GM23338 (cell line): ENCODE data around the gene BTNL9. TPM values are rescaled to one million over a fixed set of nuclear protein-coding genes. Genes with fewer than 3 reads are reported as not detected.

Source experiments
- ATAC-seq: fragments of 200-7000 bp; cut with Tn5 transposase; 3 replicates; pipeline ENCODE4 v1.9.1; 2020
- DNase-seq: peaks from one replicate; pipeline ENCODE4 v3.0.0-alpha.2; 2015; ENCODE audit warnings: low spot score
- H2AFZ ChIP-seq: fragments of 200-600 bp; sonication (generic); 2 replicates; pipeline ENCODE4 v1.8.0; 2016; ENCODE audit warnings: antibody characterized with exemption, mild to moderate bottlenecking, moderate library complexity
- H3F3A ChIP-seq: fragments of 200-600 bp; sonication (generic); replicated peaks from 2 replicates; pipeline ENCODE4 v1.8.0; 2017; ENCODE audit warnings: antibody characterized with exemption, mixed run types, low read depth
- H3K27ac ChIP-seq: fragments of 200-600 bp; sonication (generic); 2 replicates; pipeline ENCODE4 v1.6.1; 2016; ENCODE audit warnings: low read depth
- H3K27me3 ChIP-seq: fragments of 200-600 bp; sonication (generic); 2 replicates; pipeline ENCODE4 v1.8.0; 2016; ENCODE audit warnings: mild to moderate bottlenecking, mixed run types, moderate library complexity; ENCODE audit not compliant: insufficient read depth
- H3K36me3 ChIP-seq: fragments of 200-600 bp; sonication (generic); 2 replicates; pipeline ENCODE4 v1.8.0; 2016; ENCODE audit warnings: mild to moderate bottlenecking; ENCODE audit not compliant: insufficient read depth
- H3K4me1 ChIP-seq: fragments of 200-600 bp; sonication (generic); 2 replicates; pipeline ENCODE4 v1.8.0; 2016; ENCODE audit warnings: mild to moderate bottlenecking, moderate library complexity; ENCODE audit not compliant: insufficient read depth
- H3K4me2 ChIP-seq: fragments of 200-600 bp; sonication (generic); 2 replicates; pipeline ENCODE4 v1.7.1; 2017; ENCODE audit warnings: mixed run types
- H3K4me3 ChIP-seq: fragments of 200-600 bp; sonication (generic); 2 replicates; pipeline ENCODE4 v1.6.1; 2016; ENCODE audit warnings: mixed run types
- H3K79me2 ChIP-seq: fragments of 200-600 bp; sonication (generic); replicated peaks from 2 replicates; pipeline ENCODE4 v1.8.0; 2017; ENCODE audit warnings: mild to moderate bottlenecking; ENCODE audit not compliant: insufficient read depth
- H3K9me2 ChIP-seq: fragments of 200-600 bp; sonication (generic); 2 replicates; pipeline ENCODE4 v1.8.0; 2017; ENCODE audit not compliant: insufficient read depth
- H4K20me1 ChIP-seq: fragments of 200-600 bp; sonication (generic); replicated peaks from 2 replicates; pipeline ENCODE4 v1.8.0; 2017; ENCODE audit warnings: mild to moderate bottlenecking; ENCODE audit not compliant: insufficient read depth
- H3K27ac Mint-ChIP-seq: 2 replicates; pipeline ENCODE4 v1.8.0; 2020; ENCODE audit warnings: inconsistent platforms, mild to moderate bottlenecking, moderate library complexity, mixed read lengths
- H3K27me3 Mint-ChIP-seq: 3 replicates; pipeline ENCODE4 v1.8.0; 2022; ENCODE audit warnings: low read depth, mild to moderate bottlenecking, moderate library complexity, mixed read lengths, inconsistent platforms; ENCODE audit not compliant: insufficient read depth, poor library complexity
- H3K36me3 Mint-ChIP-seq: 3 replicates; pipeline ENCODE4 v1.8.0; 2021; ENCODE audit warnings: low read depth, mild to moderate bottlenecking, inconsistent platforms, moderate library complexity, mixed read lengths
- H3K4me1 Mint-ChIP-seq: 3 replicates; pipeline ENCODE4 v1.8.0; 2020; ENCODE audit warnings: mild to moderate bottlenecking, inconsistent platforms, mixed read lengths
- H3K4me3 Mint-ChIP-seq: 3 replicates; pipeline ENCODE4 v1.8.0; 2021; ENCODE audit warnings: moderate library complexity, mild to moderate bottlenecking, inconsistent platforms, mixed read lengths
- H3K9me3 Mint-ChIP-seq: 3 replicates; pipeline ENCODE4 v1.8.0; 2020; ENCODE audit warnings: moderate library complexity, mild to moderate bottlenecking, inconsistent platforms, mixed read lengths
- CREB1 ChIP-seq: fragments of 250-450 bp; sonication (Bioruptor Pico); IDR thresholded peaks from 2 replicates; pipeline ENCODE4 v1.5.0; 2020; ENCODE audit warnings: low read depth, mild to moderate bottlenecking, moderate library complexity
- EZH2 ChIP-seq: fragments of 200-600 bp; sonication (generic); IDR thresholded peaks from one replicate; pipeline ENCODE4 v1.8.0; 2017; ENCODE audit warnings: antibody characterized with exemption, mild to moderate bottlenecking, low read depth; ENCODE audit not compliant: unreplicated experiment
- EZH2phosphoT487 ChIP-seq: fragments of 200-600 bp; sonication (generic); IDR thresholded peaks from one replicate; pipeline ENCODE4 v1.8.1; 2018; ENCODE audit warnings: antibody characterized with exemption; ENCODE audit not compliant: unreplicated experiment
- JUNB ChIP-seq: IDR thresholded peaks from one replicate; pipeline ENCODE4 v1.6.1; 2016; ENCODE audit warnings: antibody characterized with exemption; ENCODE audit not compliant: unreplicated experiment
- NANOG ChIP-seq: IDR thresholded peaks from 2 replicates; pipeline ENCODE4 v1.6.1; 2016; ENCODE audit warnings: antibody characterized with exemption, borderline replicate concordance
- POLR2AphosphoS5 ChIP-seq: IDR thresholded peaks from 2 replicates; pipeline ENCODE4 v1.6.1; 2016; ENCODE audit warnings: antibody characterized with exemption, low read depth
- STAT1 ChIP-seq: IDR thresholded peaks from one replicate; pipeline ENCODE4 v1.6.1; 2016; ENCODE audit warnings: antibody characterized with exemption; ENCODE audit not compliant: unreplicated experiment
- ZNF114 ChIP-seq: fragments of 250-450 bp; sonication (Bioruptor Pico); IDR thresholded peaks from 2 replicates; pipeline ENCODE4 v1.5.0; 2020; ENCODE audit warnings: mild to moderate bottlenecking, moderate library complexity
- ZNF331 ChIP-seq: fragments of 250-450 bp; sonication (Bioruptor Pico); IDR thresholded peaks from 2 replicates; pipeline ENCODE4 v1.5.0; 2020; ENCODE audit warnings: low read depth, mild to moderate bottlenecking, moderate library complexity
- polyA plus RNA-seq: library from polyadenylated mRNA; unstranded; fragments of >200 nt; fragmentation: Nextera tagmentation; extraction: Ambion mirVana; gene quantifications from 2 replicates; pipeline ENCODE4 v1.2.1, GENCODE V29; 2016
- total RNA-seq: library from RNA; depleted of rRNA; stranded (reverse); fragments of >200 nt; shearing (Covaris generic); gene quantifications from 2 replicates; pipeline ENCODE4 v1.2.3, GENCODE V29; 2014
- TF ChIP-seq, protein P1 (sequence below): IDR thresholded peaks from one replicate; pipeline ENCODE4 v1.6.1; 2018; ENCODE audit warnings: antibody characterized with exemption; ENCODE audit not compliant: unreplicated experiment
- TF ChIP-seq, protein P2 (sequence below), 2 experiments: fragments of 200-600 bp in 1 of 2; sonication (generic) in 1 of 2; conservative IDR thresholded peaks; 2 replicates each; pipeline versions ENCODE4 v1.5.1 to v1.6.1; 2016 to 2017; ENCODE audit warnings: antibody characterized with exemption in 2 of 2, low read depth in 2 of 2, mild to moderate bottlenecking in 2 of 2, moderate library complexity in 1 of 2
- TF ChIP-seq, protein P3 (sequence below): IDR thresholded peaks from 2 replicates; pipeline ENCODE4 v1.6.1; 2016; ENCODE audit warnings: antibody characterized with exemption

BTNL9 gene
- total and polyA plus RNA-seq, 2 experiments from 2014 or later, result 0.21 to 3.4 TPM

DNA sequence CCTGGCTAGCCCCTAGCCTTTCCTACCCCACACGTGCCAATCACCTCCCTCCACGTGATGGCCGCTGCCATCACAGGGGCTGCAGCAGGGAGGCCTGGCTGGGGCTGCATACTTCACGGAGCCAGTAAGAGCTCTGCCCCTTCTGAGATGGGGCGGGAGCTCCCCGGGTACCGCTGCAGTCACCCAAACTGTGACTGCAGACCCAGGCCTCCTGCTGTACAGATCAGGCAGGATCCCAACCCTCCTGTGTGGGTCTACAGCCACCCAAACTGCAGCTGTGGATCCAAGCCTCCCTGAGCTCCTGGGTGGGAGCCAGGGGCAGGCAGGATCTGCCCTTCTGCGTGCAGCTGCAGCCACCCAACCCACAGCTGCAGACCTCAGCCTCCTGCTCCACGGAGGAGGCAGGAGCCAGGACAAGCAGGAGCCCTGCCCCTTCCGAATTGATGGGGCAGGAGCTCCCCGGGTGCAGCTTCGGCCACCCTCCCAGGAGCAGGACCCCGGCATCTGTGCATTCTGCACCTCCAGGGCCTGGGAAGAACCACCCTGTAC, 3.2 kb upstream of the BTNL9 start:
- Mint-ChIP-seq H3K27me3 (peaks cover 7% of the 10 kb centered on the region), H3K36me3 (no peaks in the 10 kb centered on the region; the same call in 2 of the 3 replicates), H3K4me3 (no peak overlapping the region), H3K4me1 (peaks cover 16% of the 10 kb centered on the region), H3K9me3 (peaks cover 5% of the 10 kb centered on the region; the same call in 2 of the 3 replicates), H3K27ac (no peak overlapping the region)
- H3K27me3 ChIP-seq, result peaks cover 8% of the 10 kb centered on the region; the same call in 1 of the 2 replicates
- no peaks in the 10 kb centered on the region; the same call in 1 of the 2 replicates for H3K79me2 ChIP-seq
- no peaks in the 10 kb centered on the region for H3K36me3 ChIP-seq
- no peaks in the 10 kb centered on the region for H3F3A ChIP-seq
- ATAC-seq (no peak), DNase-seq (no peak)
- peak overlapping the region; percentile 72 for H2AFZ ChIP-seq
- TF ChIP-seq POLR2AphosphoS5 (no peak), JUNB (no peak), ZNF331 (CRISPR knock-in tag) (no peak), STAT1 (no peak), NANOG (no peak), EZH2phosphoT487 (no peak), CREB1 (CRISPR knock-in tag) (no peak), EZH2 (no peak), ZNF114 (no peak)
- TF ChIP-seq, protein P1, sequence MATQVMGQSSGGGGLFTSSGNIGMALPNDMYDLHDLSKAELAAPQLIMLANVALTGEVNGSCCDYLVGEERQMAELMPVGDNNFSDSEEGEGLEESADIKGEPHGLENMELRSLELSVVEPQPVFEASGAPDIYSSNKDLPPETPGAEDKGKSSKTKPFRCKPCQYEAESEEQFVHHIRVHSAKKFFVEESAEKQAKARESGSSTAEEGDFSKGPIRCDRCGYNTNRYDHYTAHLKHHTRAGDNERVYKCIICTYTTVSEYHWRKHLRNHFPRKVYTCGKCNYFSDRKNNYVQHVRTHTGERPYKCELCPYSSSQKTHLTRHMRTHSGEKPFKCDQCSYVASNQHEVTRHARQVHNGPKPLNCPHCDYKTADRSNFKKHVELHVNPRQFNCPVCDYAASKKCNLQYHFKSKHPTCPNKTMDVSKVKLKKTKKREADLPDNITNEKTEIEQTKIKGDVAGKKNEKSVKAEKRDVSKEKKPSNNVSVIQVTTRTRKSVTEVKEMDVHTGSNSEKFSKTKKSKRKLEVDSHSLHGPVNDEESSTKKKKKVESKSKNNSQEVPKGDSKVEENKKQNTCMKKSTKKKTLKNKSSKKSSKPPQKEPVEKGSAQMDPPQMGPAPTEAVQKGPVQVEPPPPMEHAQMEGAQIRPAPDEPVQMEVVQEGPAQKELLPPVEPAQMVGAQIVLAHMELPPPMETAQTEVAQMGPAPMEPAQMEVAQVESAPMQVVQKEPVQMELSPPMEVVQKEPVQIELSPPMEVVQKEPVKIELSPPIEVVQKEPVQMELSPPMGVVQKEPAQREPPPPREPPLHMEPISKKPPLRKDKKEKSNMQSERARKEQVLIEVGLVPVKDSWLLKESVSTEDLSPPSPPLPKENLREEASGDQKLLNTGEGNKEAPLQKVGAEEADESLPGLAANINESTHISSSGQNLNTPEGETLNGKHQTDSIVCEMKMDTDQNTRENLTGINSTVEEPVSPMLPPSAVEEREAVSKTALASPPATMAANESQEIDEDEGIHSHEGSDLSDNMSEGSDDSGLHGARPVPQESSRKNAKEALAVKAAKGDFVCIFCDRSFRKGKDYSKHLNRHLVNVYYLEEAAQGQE, result no peak
- TF ChIP-seq, protein P2, sequence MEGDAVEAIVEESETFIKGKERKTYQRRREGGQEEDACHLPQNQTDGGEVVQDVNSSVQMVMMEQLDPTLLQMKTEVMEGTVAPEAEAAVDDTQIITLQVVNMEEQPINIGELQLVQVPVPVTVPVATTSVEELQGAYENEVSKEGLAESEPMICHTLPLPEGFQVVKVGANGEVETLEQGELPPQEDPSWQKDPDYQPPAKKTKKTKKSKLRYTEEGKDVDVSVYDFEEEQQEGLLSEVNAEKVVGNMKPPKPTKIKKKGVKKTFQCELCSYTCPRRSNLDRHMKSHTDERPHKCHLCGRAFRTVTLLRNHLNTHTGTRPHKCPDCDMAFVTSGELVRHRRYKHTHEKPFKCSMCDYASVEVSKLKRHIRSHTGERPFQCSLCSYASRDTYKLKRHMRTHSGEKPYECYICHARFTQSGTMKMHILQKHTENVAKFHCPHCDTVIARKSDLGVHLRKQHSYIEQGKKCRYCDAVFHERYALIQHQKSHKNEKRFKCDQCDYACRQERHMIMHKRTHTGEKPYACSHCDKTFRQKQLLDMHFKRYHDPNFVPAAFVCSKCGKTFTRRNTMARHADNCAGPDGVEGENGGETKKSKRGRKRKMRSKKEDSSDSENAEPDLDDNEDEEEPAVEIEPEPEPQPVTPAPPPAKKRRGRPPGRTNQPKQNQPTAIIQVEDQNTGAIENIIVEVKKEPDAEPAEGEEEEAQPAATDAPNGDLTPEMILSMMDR (conservative IDR thresholded peaks at IDR 0.05; ENCODE audit: low read depth in 2 of 2), result no peak
- TF ChIP-seq, protein P3, sequence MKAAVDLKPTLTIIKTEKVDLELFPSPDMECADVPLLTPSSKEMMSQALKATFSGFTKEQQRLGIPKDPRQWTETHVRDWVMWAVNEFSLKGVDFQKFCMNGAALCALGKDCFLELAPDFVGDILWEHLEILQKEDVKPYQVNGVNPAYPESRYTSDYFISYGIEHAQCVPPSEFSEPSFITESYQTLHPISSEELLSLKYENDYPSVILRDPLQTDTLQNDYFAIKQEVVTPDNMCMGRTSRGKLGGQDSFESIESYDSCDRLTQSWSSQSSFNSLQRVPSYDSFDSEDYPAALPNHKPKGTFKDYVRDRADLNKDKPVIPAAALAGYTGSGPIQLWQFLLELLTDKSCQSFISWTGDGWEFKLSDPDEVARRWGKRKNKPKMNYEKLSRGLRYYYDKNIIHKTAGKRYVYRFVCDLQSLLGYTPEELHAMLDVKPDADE, result no peak
- no peak overlapping the region for H3K4me3 ChIP-seq
- H3K4me2 ChIP-seq, result no peak overlapping the region
- no peak overlapping the region for H3K27ac ChIP-seq
- no peaks in the 10 kb centered on the region; the same call in 1 of the 2 replicates for H3K4me1 ChIP-seq
- no peaks in the 10 kb centered on the region for H4K20me1 ChIP-seq
- H3K9me2 ChIP-seq, result 0 out of 2 replicates have a peak, but pooled peaks cover 4% of the 10 kb centered on the region
